Liver (tissue), 9 donors: ENCODE measurements around the gene E2F4. TPM values are rescaled to one million over a fixed set of nuclear protein-coding genes. Genes with fewer than 3 reads are reported as not detected.

Source experiments
- DNase-seq: peaks from one replicate; pipeline ENCODE4 v3.0.0-alpha.2; 2017; ENCODE audit warnings: low spot score
- H3K27ac ChIP-seq, 2 donors: one replicate each; pipeline ENCODE4 v1.7.0; 2013; ENCODE audit warnings: inconsistent platforms in 2 of 2, low read length in 2 of 2, control low read depth in 1 of 2, low read depth in 1 of 2, mild to moderate bottlenecking in 1 of 2
- H3K27me3 ChIP-seq, 4 donors: one replicate each; pipeline versions ENCODE4 v1.6.1 to v1.7.0; 2013; ENCODE audit warnings: low read length in 3 of 4, inconsistent platforms in 1 of 4, mild to moderate bottlenecking in 1 of 4, moderate library complexity in 1 of 4; ENCODE audit not compliant: control insufficient read depth in 4 of 4, insufficient read depth in 4 of 4
- H3K36me3 ChIP-seq, 4 donors: one replicate each; pipeline versions ENCODE4 v1.6.1 to v1.7.0; 2013; ENCODE audit warnings: low read length in 3 of 4, mild to moderate bottlenecking in 3 of 4, low read depth in 1 of 4, moderate library complexity in 1 of 4; ENCODE audit not compliant: control insufficient read depth in 4 of 4, insufficient read depth in 3 of 4
- H3K4me1 ChIP-seq, 4 donors: one replicate each; pipeline versions ENCODE4 v1.6.1 to v1.7.0; 2013; ENCODE audit warnings: low read length in 3 of 4, mild to moderate bottlenecking in 3 of 4, moderate library complexity in 1 of 4; ENCODE audit not compliant: control insufficient read depth in 4 of 4, insufficient read depth in 4 of 4
- H3K4me3 ChIP-seq, 3 donors: one replicate each; pipeline versions ENCODE4 v1.6.1 to v1.7.0; 2013; ENCODE audit warnings: low read length in 3 of 3, control low read depth in 1 of 3, low read depth in 1 of 3, mild to moderate bottlenecking in 1 of 3
- H3K9ac ChIP-seq, 2 donors: one replicate each; pipeline ENCODE4 v1.7.0; 2013; ENCODE audit warnings: low read length in 2 of 2, mild to moderate bottlenecking in 2 of 2, moderate library complexity in 2 of 2, control low read depth in 1 of 2, low read depth in 1 of 2
- H3K9me3 ChIP-seq, 4 donors: one replicate each; pipeline versions ENCODE4 v1.6.1 to v1.7.0; 2013; ENCODE audit warnings: low read length in 3 of 4; ENCODE audit not compliant: control insufficient read depth in 4 of 4
- EGR1 ChIP-seq, 2 donors: IDR thresholded peaks; 2 replicates each; pipeline ENCODE4 v1.6.1; 2016 to 2018; ENCODE audit warnings: antibody characterized with exemption in 2 of 2, low read depth in 2 of 2
- FOXA1 ChIP-seq: IDR thresholded peaks from 2 replicates; pipeline ENCODE4 v1.6.1; 2016; ENCODE audit warnings: antibody characterized with exemption
- FOXA2 ChIP-seq: IDR thresholded peaks from 2 replicates; pipeline ENCODE4 v1.6.1; 2016; ENCODE audit warnings: antibody characterized with exemption
- GABPA ChIP-seq, 2 donors: IDR thresholded peaks in 1 of 2; conservative IDR thresholded peaks in 1 of 2; 2 replicates each; pipeline ENCODE4 v1.6.1; 2016; ENCODE audit warnings: antibody characterized with exemption in 2 of 2, mild to moderate bottlenecking in 1 of 2, moderate library complexity in 1 of 2
- HNF4A ChIP-seq, 2 donors: conservative IDR thresholded peaks; 2 replicates each; pipeline ENCODE4 v1.6.1; 2016; ENCODE audit warnings: antibody characterized with exemption in 2 of 2, mild to moderate bottlenecking in 2 of 2
- JUND ChIP-seq, 2 donors: IDR thresholded peaks; 2 replicates each; pipeline ENCODE4 v1.6.1; 2016; ENCODE audit warnings: antibody characterized with exemption in 2 of 2
- MAX ChIP-seq: IDR thresholded peaks from 2 replicates; pipeline ENCODE4 v1.6.1; 2016; ENCODE audit warnings: antibody characterized with exemption
- RAD21 ChIP-seq, 2 donors: IDR thresholded peaks; 2 replicates each; pipeline ENCODE4 v1.6.1; 2016; ENCODE audit warnings: antibody characterized with exemption in 2 of 2, mild to moderate bottlenecking in 2 of 2
- RXRA ChIP-seq, 2 donors: IDR thresholded peaks; 2 replicates each; pipeline ENCODE4 v1.6.1; 2017 to 2018; ENCODE audit warnings: antibody characterized with exemption in 2 of 2, mild to moderate bottlenecking in 1 of 2
- SP1 ChIP-seq: IDR thresholded peaks from 2 replicates; pipeline ENCODE4 v1.6.1; 2018; ENCODE audit warnings: antibody characterized with exemption, mild to moderate bottlenecking
- TAF1 ChIP-seq: conservative IDR thresholded peaks from 2 replicates; pipeline ENCODE4 v1.6.1; 2016; ENCODE audit warnings: antibody characterized with exemption, mild to moderate bottlenecking
- YY1 ChIP-seq: IDR thresholded peaks from 2 replicates; pipeline ENCODE4 v1.6.1; 2016; ENCODE audit warnings: antibody characterized with exemption, mild to moderate bottlenecking
- WGBS: extraction: QIAGEN DNeasy Blood & Tissue Kit; methylation state at CpG from one replicate; pipeline ENCODE4 v1.1.7; 2013; 5-methylcytosine and 5-hydroxymethylcytosine counted together
- polyA plus RNA-seq, 2 donors: library from polyadenylated mRNA; stranded (reverse) in 1 of 2; unstranded in 1 of 2; fragments of 200-250 nt in 1 of 2; fragments of >200 nt in 1 of 2; fragmentation: Nextera tagmentation in 1 of 2; extraction: Ambion mirVana in 1 of 2; gene quantifications; one replicate each; pipeline versions ENCODE4 v1.2.1 to v1.2.3, GENCODE V29; 2013 to 2015
- total RNA-seq, 2 donors: library from RNA; depleted of rRNA; stranded (reverse); fragments of >200 nt; gene quantifications; one replicate each; pipeline ENCODE4 v1.2.3, GENCODE V29; 2014
- donor health status: healthy.
- donor health status: healthy.
- donor health status: healthy.
- donor health status: healthy.
- donor health status: healthy.

Gene E2F4
- total and polyA plus RNA-seq, 4 donors: 18.1 to 107 (median 30.0) TPM

- 95% methylated on average over 15 of the region's 15 CpGs for WGBS
- H3K4me1 ChIP-seq: peaks cover 15 to 41% (median 36%) of the 10 kb centered on the region in 4 donors
- H3K27ac ChIP-seq: no peak overlapping the region
- DNase-seq: no peak
- no peak for TF ChIP-seq RAD21 (IDR thresholded peaks at IDR 0.05)
- no peak for TF ChIP-seq RXRA (IDR thresholded peaks at IDR 0.05)
- no peak for TF ChIP-seq JUND (IDR thresholded peaks at IDR 0.05)
- TF ChIP-seq FOXA1: no peak
- TF ChIP-seq GABPA (IDR thresholded peaks at IDR 0.05 in 1 of 2, conservative IDR thresholded peaks at IDR 0.05 in 1 of 2): no peak
- TF ChIP-seq FOXA2: no peak
- no peak for TF ChIP-seq MAX
- TF ChIP-seq SP1: no peak
- no peak for TF ChIP-seq YY1
- H3K9ac ChIP-seq: no peak overlapping the region
- no peaks in the 10 kb centered on the region for H3K36me3 ChIP-seq
- no peak overlapping the region for H3K4me3 ChIP-seq
- no peaks in the 10 kb centered on the region for H3K27me3 ChIP-seq
- no peaks in the 10 kb centered on the region for H3K9me3 ChIP-seq
Measured at GRCh38 chr16:67188798-67189197, 3.2 kb upstream of the E2F4 start.

GRCh38 chr16:67190041-67190440 lies 1.9 kb upstream of the E2F4 start, which contains the start of gene EXOC3L1:
Gene EXOC3L1, minus strand, starts transcription at chr16:67190136. Its CDS starts 460 bp downstream, at chr16:67189676.
- no peak for DNase-seq
- Histone ChIP-seq H3K4me1 (peaks cover 10 to 34% (median 30%) of the 10 kb centered on the region in 4 donors), H3K27me3 (no peaks in the 10 kb centered on the region), H3K36me3 (peaks cover 6 to 10% (median 8%) of the 10 kb centered on the region in 4 donors), H3K4me3 (peak within 1 kb of the TSS in 1 of 3 donors; percentile 7), H3K27ac (no peak within 1 kb of the TSS), H3K9me3 (no peaks in the 10 kb centered on the region), H3K9ac (no peak within 1 kb of the TSS)
- TF ChIP-seq FOXA2: no peak
- TF ChIP-seq HNF4A (conservative IDR thresholded peaks at IDR 0.05): no peak
- 58% methylated on average over 6 of the region's 6 CpGs for WGBS

GRCh38 chr16:67190448-67191399 lies 1.2 kb upstream of the E2F4 start:
- DNase-seq: no peak
- TF ChIP-seq EGR1 (IDR thresholded peaks at IDR 0.05; ENCODE audit: low read depth in 2 of 2) (no peak), MAX (no peak), TAF1 (no peak)
- Histone ChIP-seq H3K27ac (no peak overlapping the region), H3K4me1 (peaks cover 8 to 27% (median 23%) of the 10 kb centered on the region in 4 donors), H3K27me3 (no peaks in the 10 kb centered on the region), H3K4me3 (no peak overlapping the region), H3K9me3 (no peaks in the 10 kb centered on the region), H3K9ac (no peak overlapping the region), H3K36me3 (peaks cover 6 to 17% (median 12%) of the 10 kb centered on the region in 4 donors)
- WGBS: 81% methylated on average over 13 of the region's 13 CpGs
